ENCODE measurements around the gene C1QTNF12. TPM values are rescaled to one million over a fixed set of nuclear protein-coding genes. Genes with fewer than 3 reads are reported as not detected.
A peak's percentile ranks its signal among the peaks of the same experiment; 100 is the strongest.

The C1QTNF12 gene
- total and polyA plus RNA-seq, 2 of the 8 experiments (the other 6 are each of a cell fraction or from before 2014, with no cell fraction given) = 2.1 to 3.7 TPM

DNA sequence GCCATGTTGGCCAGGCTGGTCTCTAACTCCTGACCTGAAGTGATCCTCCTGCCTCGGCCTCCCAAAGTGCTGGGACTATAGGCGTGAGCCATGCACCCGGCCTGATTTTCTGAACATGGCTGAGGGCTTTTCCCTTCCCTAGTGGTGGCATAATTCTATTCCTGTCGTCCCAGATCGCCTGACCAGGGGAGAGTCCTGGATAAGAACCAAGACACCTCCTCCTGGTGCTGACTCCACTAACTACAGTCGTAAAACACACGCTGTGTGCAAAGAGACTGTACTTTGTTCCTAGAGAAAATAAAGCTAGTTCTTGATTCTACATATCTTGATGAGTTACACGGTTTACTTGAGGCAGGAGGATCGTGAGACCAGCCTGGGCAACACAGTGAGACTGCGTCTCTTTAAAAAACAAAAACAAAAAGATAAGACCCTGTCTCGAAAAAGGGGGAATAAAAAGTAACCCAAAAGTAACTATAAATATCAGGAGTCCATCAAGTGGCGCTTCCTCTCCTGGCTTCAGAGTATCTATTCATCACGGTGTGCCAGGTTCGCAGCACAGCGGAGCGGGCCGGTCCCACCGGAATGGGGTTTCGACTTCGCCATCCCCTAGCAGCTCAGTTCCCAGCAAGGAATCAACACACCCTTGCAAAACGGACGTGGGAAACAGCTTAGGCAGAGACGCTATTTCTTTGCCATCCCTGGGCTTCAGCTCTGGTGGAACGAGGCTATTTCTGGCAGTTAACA lies 15.7 kb downstream of the C1QTNF12 start (continued):
- TF ChIP-seq RAD21 (IDR thresholded peaks at IDR 0.05 in 1 of 2, conservative IDR thresholded peaks at IDR 0.05 in 1 of 2; ENCODE audit: low read depth in 2 of 2, low read length in 2 of 2) (peak; percentile 8 to 32; a peak in 2 of 4 replicates), CHD2 (IDR thresholded peaks at IDR 0.05; ENCODE audit: low read length) (no peak), SIX5 (IDR thresholded peaks at IDR 0.05; ENCODE audit: low read depth, low read length) (no peak)
- TF ChIP-seq, protein P1, sequence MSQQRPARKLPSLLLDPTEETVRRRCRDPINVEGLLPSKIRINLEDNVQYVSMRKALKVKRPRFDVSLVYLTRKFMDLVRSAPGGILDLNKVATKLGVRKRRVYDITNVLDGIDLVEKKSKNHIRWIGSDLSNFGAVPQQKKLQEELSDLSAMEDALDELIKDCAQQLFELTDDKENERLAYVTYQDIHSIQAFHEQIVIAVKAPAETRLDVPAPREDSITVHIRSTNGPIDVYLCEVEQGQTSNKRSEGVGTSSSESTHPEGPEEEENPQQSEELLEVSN (IDR thresholded peaks at IDR 0.05) = no peak
